Effector CD8-positive, alpha-beta T cell (primary cell): ENCODE data around the gene ERICH6.

Experiments used
- DNase-seq: peaks from one replicate; lab custom pipeline; 2025; lab: John Stamatoyannopoulos, UW

Gene ERICH6

DNA sequence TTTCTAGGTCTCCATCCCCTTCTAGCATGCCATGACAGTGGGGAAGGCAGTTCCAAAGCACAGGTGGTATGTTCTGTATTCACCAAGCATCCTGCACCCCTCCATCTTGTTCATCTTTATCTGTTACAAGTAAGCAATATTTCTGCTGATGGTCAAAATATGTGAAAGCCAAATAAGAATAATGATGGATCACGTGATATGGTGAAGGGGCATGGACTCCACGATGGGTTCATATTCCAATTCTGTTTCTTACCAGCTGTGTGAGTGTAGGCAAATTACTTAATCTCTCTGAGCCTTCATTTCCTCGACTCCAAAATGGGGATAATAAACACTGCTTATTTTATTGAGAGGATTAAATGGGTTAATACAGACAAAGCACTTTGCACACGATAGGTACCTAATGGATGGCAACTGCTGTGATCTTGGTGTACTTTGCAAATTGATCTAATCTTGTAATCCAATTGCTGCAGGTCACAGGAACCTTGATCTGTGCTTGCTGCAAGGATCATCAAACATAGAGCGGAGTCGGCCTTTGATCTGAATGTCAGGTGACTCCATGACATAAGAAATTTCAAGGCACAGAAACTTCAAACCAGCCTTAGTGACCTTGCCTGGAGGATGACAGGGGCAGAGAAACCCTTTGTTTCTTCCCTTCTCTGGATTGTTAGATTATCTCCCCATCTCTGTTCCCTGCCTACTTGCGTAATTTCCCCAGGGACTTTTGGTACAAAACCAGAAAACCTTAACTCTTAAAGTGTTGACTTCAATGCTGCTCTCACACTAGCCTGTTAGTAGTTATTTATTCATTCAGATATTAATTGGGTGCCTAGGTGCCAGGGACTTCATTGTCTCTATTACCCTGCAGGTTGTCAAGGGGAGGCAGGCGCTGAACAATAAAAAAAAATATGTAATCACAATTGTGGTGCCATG lies 33.4 kb upstream of the ERICH6 start:
- no peak for DNase-seq

DNA sequence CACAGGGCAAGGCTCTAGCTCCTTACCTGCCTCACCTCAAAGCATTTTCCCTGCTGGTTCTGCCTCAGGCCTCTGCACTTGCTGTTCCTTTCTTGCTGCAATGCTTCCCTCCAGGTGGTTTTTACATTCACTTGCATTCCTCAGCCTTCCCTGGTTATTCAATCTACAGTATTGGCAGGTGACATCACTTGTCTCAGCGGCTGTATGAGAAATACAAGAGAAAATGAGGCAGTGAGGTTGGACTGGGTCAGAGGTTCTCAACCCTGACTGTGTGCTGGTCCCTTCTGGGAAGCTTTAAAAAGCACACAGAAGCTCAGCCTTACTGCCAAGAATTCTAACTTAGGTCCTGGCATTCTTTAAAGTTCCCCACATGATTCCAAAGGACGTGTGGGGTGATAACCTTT lies 32.6 kb upstream of the ERICH6 start:
- DNase-seq: no peak

DNA sequence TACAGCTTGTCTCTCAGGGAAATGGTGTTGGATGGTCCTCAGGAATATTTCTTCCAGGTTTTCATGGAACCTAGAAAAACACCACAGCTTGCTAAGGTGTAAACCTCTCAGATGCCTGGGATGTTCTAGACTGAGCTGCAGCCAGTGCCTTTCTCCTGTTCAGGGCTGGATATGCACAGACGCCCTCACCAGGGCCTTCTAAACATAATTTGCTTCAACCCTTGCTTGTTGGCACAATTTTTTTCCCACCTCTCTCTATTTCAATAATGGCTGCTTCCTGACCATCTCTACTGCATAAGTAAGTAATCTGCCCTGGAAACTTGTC lies 31.0 kb upstream of the ERICH6 start:
- DNase-seq: no peak

DNA sequence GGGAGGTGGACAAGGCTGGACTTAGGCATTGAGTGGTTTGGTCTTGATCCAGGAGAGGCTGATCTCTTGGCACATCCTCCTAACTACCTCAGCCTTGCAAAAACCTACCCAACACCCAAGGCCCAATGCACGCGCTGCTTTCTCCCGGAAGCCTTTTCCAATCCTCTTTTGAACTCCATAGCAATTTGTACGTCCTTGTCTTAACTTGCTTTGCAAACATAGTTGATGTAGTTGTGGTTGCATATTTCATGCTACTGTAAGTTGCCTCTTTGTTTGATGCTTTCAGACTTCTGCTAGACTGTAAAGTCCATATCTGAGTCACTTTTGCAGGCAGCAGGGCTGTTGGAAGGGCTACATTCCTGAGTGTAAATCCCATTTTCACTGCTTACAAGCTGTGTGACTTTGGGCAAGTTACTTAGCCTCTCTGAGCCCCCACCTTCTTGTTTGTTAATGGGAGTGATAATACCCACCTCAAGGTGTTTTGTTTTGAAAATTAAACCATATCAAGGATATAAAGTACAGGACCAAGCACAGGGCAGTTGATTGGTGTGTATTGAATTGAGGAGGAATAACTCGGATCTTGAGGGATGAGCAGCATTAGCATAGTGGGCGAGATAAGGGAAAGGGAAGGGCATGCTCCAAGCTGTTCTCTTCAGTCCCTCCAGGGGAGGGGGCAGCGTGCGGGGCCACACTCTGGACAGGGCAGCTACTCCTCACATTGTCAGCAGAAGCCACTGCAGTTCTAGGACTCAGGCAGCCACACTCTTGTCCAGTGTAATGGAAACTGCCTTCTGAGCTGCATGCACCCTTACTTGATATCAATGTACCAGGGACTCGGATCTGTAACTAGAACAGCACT lies 30.4 kb upstream of the ERICH6 start:
- DNase-seq: no peak

DNA sequence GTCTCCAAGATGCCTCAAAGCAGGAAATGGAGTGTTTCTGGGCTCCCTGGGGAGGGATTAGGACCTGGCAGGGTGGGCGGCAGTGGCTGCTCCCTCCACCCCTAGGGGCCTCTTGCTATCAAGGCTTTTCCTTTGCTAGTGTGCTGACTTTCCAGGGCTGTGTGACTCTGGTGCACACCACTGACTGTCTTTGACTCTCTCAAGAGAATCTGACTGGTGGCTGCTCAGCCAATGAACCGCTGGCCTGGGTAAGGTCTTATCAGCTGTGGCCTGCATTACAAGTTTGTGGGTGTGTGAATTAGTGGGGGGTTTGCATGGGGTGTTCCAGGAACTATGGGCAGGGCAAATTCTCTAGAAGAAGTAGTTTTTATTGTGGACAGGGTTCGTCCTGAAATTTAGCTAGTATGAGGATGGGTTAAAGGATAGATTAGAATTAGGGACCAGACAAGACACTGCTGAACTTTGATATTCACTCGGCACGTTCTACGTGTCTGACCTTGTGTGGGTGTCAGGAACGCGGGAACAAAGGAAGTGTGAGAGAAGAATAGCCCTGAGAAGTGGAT lies 29.7 kb upstream of the ERICH6 start:
- no peak for DNase-seq

DNA sequence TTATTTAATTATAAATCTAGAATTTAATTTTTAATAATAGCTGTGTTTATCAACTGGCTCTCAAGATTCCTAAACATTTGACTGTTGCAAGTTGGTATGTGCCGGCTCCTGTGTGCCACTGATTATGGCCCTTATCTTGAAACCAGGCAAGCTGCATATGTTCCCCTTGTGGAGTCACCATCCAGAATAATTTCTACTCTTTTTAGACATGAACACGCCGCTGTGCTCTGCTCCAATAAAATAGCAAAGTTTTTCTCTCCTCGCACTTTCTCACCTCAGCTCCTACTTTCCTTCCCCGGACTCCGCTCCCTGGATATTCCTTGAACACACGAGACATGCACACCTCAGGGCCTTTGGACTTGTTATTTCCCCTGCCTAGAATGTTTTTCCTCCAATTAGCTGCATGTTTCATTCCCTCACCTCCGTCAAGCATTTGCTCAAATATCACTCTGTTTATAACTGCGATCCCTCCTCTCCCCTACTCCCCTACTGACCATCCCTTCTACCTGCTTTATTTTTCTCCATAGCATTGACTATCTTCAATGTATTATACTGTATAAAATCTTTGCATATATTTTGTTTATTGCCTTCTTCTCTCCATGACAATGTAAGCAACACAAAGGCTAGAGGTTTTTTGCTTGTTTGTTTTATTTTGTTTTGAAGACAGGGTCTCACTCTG lies 26.1 kb upstream of the ERICH6 start:
- DNase-seq: no peak

DNA sequence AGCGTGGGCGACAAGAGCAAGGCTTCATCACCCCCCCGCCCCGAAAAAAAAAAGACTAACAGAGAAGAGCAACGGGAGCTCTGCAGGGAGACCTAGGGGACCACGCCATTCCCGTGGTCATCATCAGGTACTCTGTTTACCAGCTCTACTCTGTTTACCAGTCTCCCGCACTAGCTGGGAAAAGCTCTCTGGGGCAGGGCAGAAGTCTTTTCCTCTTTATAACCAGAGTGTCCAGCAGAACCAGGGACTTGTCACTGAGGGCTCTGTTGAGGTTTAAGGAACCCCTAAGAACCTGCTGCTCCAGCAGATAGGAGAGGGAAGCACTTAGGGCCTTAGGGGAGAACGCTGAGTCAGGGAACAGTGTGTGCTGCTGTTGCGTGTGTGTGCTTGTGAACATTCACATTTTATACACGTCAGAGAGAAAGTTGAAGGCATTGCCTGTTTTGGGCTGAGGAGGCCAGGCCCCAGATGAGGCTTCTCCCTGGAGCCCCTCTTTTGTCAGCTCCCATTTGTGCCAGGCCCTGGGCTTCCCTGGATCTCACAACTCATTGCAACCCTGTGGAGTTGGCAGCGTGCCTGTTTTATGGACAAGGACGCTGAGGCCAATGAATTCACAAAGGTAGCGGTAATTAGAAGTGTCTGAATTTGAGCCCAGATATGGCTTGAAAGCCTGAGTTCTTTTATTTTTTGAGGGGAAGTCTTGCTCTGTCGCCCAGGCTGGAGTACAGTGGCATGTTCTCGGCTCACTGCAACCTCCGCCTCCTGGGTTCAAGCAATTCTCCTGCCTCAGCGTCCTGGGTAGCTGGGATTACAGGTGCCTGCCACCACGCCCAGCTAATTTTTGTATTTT lies 24.2 kb upstream of the ERICH6 start:
- no peak for DNase-seq

DNA sequence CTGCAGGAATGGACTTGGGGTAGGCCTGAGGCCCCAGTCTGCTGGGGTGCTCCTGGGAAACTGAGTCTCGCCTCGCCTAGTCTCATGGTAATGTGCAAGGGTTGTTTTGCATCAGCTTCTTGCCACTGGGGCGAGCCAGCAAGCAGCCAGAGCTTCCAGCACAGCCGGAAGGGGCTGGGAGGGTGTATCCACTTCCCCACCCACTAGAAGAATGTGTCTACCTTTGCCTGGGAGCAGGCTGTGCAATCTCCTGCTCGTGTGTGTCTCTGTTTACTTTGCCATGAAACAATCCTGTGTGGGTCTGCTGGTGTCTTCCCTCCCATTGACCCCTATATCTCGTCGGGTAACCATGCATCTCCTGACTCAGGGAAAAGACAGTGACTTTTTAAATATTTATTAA lies 21.8 kb upstream of the ERICH6 start:
- no peak for DNase-seq

DNA sequence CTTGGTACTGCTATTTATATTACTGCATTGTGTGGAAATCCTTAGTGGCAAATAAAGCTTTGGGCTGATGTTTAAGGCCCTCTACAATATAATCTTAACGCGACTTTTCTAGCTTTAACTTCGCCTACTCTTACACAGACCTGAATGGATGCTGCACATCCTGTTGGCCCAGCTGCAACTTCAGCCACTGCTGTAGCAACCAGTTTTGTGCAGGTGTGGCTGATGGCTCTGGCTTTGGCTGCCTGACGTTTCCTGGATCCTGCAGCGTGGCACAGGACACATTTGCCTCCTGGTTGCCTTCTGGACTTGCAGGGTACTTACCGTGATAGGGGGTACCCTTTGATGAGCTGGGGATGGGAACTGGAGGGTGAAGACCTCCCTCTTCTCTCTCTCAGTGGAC lies 20.2 kb upstream of the ERICH6 start:
- no peak for DNase-seq

DNA sequence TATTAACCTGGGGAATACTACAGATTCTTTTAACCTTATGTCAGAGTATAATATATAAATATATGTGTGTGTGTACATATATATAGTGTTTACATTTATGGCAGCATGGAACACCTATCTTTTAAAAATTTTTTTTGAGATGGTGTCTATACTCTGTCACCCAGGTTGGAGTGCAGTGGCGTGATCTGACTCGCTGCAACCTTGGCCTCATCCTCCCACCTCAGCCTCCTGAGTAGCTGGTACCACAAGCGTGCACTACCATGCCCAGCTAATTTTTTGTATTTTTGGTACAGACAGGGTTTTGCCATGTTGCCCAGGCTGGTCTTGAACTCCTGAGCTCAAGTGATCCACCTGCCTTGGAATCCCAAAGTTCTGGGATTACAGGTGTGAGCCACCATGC lies 18.5 kb upstream of the ERICH6 start:
- no peak for DNase-seq

DNA sequence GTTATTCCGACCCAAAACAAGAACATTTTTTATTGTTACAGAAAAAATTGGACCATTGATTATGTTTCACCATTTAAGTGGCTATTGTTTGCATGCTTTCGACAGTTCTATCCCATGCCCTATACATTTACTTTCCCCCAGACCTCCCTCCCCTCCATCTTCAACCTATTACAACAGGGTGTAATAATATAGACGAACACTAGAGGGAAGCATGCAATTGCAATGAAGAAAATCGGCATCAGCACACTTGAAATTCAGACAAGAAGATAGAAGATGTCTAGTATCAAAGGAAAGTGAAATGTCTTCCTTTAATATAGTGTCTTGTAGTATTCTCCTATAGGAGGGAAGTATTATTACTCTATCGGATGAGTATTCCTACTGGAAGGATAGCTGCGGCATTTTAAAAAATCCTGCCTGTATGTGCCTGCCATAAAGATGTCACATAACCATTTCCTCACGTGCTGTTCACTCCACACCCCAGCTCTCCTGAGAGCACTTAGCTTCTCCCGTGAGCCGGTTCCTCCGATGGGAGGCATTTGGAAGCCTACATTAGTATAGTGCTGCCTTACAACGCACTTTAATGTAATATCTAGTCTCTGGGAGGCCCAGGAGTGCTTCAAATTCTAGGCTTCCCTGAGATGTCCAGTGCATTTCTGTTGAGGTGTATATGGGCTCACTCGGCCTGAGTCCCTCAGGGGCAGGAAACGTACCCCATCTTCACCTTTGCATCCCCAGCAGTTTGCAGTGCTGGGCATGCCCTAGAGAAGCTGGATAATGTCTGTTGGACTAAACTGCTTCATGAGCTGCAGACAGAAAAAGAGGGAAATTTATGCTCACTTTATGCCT lies 17.8 kb upstream of the ERICH6 start:
- DNase-seq: no peak

DNA sequence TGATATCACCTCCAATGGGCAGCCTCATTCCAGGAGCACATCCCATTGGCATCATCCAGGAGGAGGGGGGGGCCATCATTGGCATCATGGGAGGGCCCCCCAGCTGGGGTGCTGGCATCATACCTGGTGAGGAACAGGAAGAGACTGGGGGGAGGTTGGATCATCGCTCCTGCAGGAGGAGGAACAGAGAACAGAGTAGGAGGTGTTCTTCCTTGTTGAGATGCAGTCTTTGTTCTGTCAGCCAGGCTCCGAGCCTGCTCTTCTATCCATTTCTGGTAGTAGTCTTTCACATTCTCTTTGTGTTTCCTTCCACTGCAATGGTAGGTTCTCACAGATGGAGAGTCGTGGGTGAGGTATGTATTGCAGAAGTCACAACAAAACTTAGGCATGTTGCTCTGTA lies 16.7 kb upstream of the ERICH6 start:
- DNase-seq: no peak

DNA sequence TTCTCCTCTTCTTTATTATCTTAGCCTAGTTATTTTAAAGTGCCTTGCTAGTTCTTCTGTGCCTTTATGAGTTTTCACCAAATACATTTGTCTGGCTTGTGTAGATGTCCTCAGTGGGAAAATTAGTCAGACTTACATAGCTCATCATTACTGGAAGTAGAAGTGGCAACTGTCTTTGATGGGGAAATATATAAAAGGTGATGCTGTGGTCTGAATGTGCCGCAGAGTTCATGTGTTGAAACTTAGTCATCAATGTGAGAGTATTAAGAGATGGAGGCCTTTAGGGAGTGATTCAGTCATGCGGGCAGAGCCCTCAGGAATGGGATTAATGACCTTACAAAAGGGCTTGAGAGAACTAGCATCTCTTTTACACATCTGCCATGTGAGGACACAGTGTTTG lies 6.4 kb upstream of the ERICH6 start:
- DNase-seq: no peak

DNA sequence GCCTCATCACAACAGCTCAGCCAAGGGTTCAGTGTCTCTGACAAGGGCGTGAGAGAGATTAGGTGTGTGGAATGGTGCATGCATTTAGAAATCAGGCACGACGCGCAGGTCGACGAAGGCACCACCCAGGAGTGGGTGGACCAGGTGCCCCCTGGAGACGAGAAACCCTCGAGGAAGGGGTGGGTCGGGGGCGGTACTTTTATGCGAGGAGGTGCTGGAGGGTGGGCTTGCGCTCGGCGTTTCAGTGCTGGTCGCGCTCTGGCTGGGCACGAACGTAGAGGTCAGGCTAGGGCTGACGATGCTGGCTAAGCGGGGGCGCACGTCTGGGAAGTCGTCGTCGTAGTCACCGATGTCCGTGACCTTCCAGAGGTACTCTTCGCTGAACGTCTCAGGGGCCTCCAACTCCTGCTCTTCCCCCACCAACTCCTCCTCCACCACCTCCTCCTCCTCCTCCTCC lies 393 bp downstream of the ERICH6 start:
- DNase-seq: peak; percentile 52

DNA sequence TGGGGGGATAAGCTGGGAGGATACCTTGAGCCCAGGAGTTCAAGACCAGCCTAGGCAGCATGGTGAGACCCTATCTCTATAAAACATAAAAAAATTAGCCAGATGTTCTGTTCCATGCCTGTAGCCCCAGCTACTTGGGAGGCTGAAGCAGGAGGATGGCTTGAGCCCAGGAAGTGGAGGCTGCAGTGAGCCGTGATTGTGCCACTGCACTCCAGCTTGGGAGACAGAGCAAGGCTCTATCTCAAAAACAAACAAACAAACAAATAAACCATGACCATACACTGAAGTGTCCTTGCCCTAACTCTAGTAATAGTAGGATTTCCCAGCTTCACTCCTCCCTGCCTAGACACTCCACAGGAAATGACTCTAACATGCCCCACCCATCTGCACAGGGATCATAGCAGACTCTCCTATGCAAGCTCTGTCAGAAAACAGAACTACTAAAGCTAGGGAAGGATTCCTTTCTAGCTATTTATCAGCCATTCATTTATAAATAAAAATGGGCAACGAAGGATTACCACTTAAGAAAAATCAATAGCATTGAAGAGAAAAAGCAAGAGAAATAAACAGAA lies 4.6 kb downstream of the ERICH6 start:
- DNase-seq: no peak

DNA sequence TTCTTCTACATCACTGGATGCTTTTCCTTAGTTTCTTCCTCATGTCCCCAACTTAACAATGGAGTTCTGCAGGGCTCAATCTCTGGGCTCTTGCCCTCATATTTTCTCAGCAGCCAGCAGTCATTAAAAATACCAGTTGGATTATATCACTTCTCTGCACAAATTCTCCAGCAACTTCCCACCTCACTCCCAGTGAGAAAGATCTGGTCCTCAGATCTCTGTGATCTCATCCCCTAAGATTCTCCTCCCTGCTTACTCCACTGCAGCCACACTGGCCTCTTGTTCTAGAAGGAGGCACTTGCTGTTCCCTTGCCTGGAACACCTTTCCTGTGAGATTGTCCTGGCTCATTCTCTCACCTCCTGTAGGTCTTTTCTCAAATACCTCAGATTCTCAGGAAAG lies 6.1 kb downstream of the ERICH6 start:
- DNase-seq: no peak

DNA sequence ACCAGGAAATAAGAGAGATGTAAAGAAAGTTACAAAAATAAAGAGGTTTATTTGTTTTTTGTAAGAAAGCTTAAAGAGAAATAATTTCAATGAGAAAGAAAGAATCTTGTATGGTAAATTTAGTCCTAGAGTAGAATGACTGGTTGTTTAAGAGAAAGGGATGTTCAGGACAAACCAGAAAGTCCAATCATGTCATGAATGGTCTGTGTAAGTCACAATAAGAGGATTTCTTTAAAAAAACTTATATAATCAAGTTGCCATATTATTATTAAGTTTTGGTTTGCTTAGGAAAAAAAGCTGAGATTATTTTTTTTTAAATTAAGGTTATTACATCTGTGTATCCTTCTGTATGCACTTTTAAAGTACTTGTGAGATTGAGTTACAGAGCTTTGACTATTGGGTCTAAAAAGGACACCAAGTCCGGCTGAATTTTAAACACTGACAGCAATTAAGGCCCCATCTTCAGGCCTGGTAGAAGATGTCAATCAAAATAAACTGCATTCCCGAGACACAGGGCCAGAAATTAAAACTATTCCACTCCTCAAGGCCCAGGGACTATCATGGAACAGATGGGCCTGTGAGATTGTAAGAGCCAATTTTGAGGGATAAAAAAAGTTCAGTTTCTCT lies 12.2 kb downstream of the ERICH6 start:
- no peak for DNase-seq

DNA sequence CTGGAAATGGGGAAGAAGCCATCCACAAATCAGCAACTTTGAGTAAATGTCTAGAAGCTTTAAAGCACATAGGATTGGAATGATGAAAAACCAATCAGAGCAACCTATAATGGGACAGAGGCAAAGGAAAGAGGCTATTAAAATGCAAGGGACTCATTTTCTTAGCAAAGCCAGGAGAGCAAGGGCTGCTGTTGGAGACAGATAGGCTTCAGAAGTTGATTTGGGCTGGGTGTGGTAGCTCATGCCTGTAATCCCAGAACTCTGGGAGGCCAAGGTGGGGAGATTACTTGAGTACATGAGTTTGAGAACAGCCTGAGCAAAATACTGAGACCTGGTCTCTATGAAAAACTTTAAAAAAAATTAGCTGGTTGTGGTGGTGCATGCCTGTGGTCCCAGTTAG lies 16.1 kb downstream of the ERICH6 start:
- no peak for DNase-seq

DNA sequence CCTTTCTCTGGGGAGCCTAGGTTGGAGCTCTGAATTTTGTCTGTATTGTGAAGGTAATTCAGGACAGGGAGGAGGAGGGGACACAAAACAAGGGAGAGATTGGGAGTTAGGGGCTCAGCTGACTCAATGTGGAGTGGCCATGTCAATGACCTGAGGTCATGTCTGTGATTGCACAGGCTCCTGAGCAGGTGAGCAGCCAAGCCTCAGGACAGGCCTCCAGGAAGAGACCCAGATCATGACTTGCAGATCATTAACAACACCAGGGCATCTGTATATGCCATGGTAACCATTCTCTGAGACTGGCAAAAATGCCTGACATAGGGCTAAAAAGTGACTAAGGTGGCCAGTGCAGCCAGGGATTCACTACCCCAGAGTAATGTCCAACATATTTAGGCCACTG lies 20.9 kb downstream of the ERICH6 start:
- DNase-seq: no peak

DNA sequence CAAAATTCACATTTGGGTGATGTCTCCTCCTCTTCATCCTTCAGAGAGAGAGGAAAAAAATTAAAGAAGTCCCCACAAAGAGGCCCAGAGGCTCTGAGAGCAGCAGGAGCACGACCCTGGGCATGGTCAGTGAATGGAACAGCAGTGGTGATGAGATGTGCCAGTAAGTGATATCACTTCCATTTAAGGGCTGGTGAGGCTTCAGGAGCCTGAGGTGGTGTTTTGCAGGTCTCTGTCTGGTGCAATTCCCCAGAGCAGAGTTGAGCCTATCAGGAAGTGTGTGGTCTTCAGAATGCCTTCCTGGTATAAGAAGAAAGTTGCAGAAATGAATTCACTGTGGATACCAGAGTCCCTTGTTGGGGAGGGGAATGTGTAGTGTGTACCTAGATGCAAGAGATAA lies 21.4 kb downstream of the ERICH6 start:
- no peak for DNase-seq
